DOHH2 (cell line): ENCODE results near the gene CLMN.

Experiments used
- CTCF ChIP-seq: fragments of 200-600 bp; sonication (generic); IDR thresholded peaks from one replicate; pipeline ENCODE4 v1.5.1; 2014; ENCODE audit warnings: antibody characterized with exemption, mild to moderate bottlenecking, low read depth, low read length; ENCODE audit not compliant: poor library complexity, severe bottlenecking
- EZH2phosphoT487 ChIP-seq: fragments of 200-600 bp; sonication (generic); IDR thresholded peaks from 2 replicates; pipeline ENCODE4 v1.6.1; 2017; ENCODE audit warnings: borderline replicate concordance, mild to moderate bottlenecking, antibody characterized with exemption, low read length, moderate library complexity, mixed read lengths

DNA sequence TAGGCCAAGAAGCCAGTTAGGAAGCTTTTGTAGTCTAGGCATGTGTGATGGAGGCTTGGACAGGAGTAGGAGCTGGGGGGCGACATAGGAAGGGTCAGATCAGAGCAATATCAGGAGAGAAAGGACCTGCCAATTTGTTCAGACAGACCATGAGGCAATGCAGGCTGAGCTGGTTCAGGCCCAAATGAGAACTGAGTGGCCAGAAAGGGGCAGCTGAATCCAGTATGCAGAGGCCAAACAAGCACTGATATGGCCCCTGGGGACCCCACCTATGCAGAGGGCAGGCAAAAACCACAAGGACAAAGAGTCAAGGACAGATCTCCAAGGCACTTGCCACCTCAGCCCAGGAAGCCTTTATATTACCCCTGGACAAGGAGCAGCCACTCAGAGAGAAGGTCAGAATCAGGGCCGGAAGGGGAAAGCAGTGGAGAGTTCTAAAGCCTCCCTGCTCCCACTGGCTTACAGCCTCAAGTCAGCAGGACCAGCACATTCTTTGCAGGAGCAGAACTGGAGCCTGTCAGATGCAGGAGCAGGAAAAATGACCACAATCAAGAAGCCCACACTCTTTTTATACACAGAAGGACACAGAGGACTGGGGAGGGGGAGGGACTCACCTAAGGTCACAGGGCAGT lies 37.2 kb downstream of the CLMN start:
- no peak for TF ChIP-seq CTCF
- no peak for TF ChIP-seq EZH2phosphoT487
